HepG2 (cell line): ENCODE measurements around the gene IGFALS. TPM values are rescaled to one million over a fixed set of nuclear protein-coding genes. Genes with fewer than 3 reads are reported as not detected.

Source experiments
- ATAC-seq: fragments of 200-7000 bp; cut with Tn5 transposase; 3 replicates; pipeline ENCODE4 v1.9.1; 2020; ENCODE audit warnings: mild to moderate bottlenecking, moderate library complexity
- BruUV-seq: library from RNA; stranded (reverse); fragments of 400-500 nt; replicated peaks from 2 replicates; lab custom pipeline; 2021; lab: Mats Ljungman, UMichigan
- CTCF ChIA-PET: fragments of 300-600 bp; formaldehyde crosslinking; extraction: SDS; loops from one replicate; lab custom pipeline; 2021; ENCODE audit warnings: low total read pairs, inconsistent platforms, low intra/inter-chr PET ratio; lab: Yijun Ruan, JAX
- POLR2A ChIA-PET: fragments of 350-600 bp; sonication (Branson Sonifier 250); formaldehyde crosslinking; loops from one replicate; lab custom pipeline; 2020; ENCODE audit warnings: antibody characterized with exemption, inconsistent platforms; lab: Yijun Ruan, JAX
- DNase-seq: peaks from one replicate; pipeline ENCODE4 v3.0.0-alpha.2; 2015; ENCODE audit warnings: low spot score
- FAIRE-seq: peaks from 3 replicates; lab custom pipeline; 2011; peaks lifted over from hg19 to GRCh38; lab: Jason Lieb, UNC
- H2AFZ ChIP-seq: one replicate; pipeline ENCODE4 v1.6.1; 2011; ENCODE audit warnings: low read length, inconsistent platforms
- H3K27ac ChIP-seq: fragments of 300-600 bp; 3 replicates; pipeline ENCODE4 v1.8.0; 2011; ENCODE audit warnings: mixed run types, mild to moderate bottlenecking, mixed read lengths, low read length, inconsistent platforms; ENCODE audit not compliant: insufficient read depth; ENCODE audit errors: extremely low read length
- H3K27me3 ChIP-seq, 2 experiments: fragments of 200-600 bp in 1 of 2; 2 replicates in 1 of 2; 3 replicates in 1 of 2; pipeline versions ENCODE4 v1.6.0 to v1.8.0; 2011; ENCODE audit warnings: low read length in 2 of 2, mild to moderate bottlenecking in 2 of 2, moderate library complexity in 2 of 2, inconsistent platforms in 1 of 2; ENCODE audit not compliant: insufficient read depth in 2 of 2, control insufficient read depth in 1 of 2
- H3K36me3 ChIP-seq, 2 experiments: fragments of 200-600 bp in 1 of 2; replicated peaks in 1 of 2; 2 replicates in 1 of 2; 3 replicates in 1 of 2; pipeline versions ENCODE4 v1.5.1 to v1.8.0; 2011; ENCODE audit warnings: low read length in 2 of 2, inconsistent platforms in 1 of 2; ENCODE audit not compliant: insufficient read depth in 2 of 2, control insufficient read depth in 1 of 2
- H3K4me1 ChIP-seq: 2 replicates; pipeline ENCODE4 v1.5.1; 2012; ENCODE audit warnings: low read length, inconsistent platforms; ENCODE audit not compliant: insufficient read depth
- H3K4me2 ChIP-seq: 2 replicates; pipeline ENCODE4 v1.6.0; 2011; ENCODE audit warnings: low read depth, low read length, inconsistent platforms
- H3K4me3 ChIP-seq, 3 experiments: fragments of 200-600 bp in 1 of 3; sonication (generic), shearing (Covaris generic) in 1 of 3; replicated peaks in 1 of 3; 2 replicates each; pipeline ENCODE4 v1.5.1; 2011 to 2016; ENCODE audit warnings: low read length in 3 of 3, inconsistent platforms in 2 of 3, low read depth in 2 of 3, mild to moderate bottlenecking in 2 of 3, control low read depth in 1 of 3, mixed read lengths in 1 of 3; ENCODE audit not compliant: insufficient read depth in 1 of 3
- H3K79me2 ChIP-seq: one replicate; pipeline ENCODE4 v1.6.1; 2011; ENCODE audit warnings: low read length, inconsistent platforms; ENCODE audit not compliant: insufficient read depth
- H3K9ac ChIP-seq: 2 replicates; pipeline ENCODE4 v1.6.0; 2011; ENCODE audit warnings: mild to moderate bottlenecking, low read depth, low read length, inconsistent platforms; ENCODE audit not compliant: insufficient read depth
- H3K9me3 ChIP-seq: 2 replicates; pipeline ENCODE4 v1.5.1; 2012; ENCODE audit warnings: mild to moderate bottlenecking, low read length
- H4K20me1 ChIP-seq: 2 replicates; pipeline ENCODE4 v1.6.0; 2011; ENCODE audit warnings: inconsistent platforms, mild to moderate bottlenecking, low read length, moderate library complexity; ENCODE audit not compliant: insufficient read depth
- AKAP8 ChIP-seq: sonication (generic); formaldehyde crosslinking; IDR thresholded peaks from 2 replicates; pipeline ENCODE4 v1.5.1; 2020; ENCODE audit warnings: mild to moderate bottlenecking, missing genetic modification reagents
- GABPB1 ChIP-seq: IDR thresholded peaks from 2 replicates; pipeline ENCODE4 v1.6.1; 2016; ENCODE audit warnings: mild to moderate bottlenecking, missing genetic modification reagents, moderate library complexity, missing compliant biosample characterization
- HBP1 ChIP-seq: IDR thresholded peaks from 2 replicates; pipeline ENCODE4 v1.6.1; 2016; ENCODE audit warnings: low read depth, control low read depth
- ONECUT2 ChIP-seq: sonication (generic); formaldehyde crosslinking; IDR thresholded peaks from 2 replicates; pipeline ENCODE4 v1.4.0; 2020; ENCODE audit warnings: missing genetic modification reagents
- POLR2A ChIP-seq, 2 experiments: IDR thresholded peaks; 2 replicates each; pipeline ENCODE4 v1.6.1; 2011; ENCODE audit warnings: low read depth in 2 of 2, low read length in 2 of 2, mild to moderate bottlenecking in 1 of 2, moderate library complexity in 1 of 2; ENCODE audit not compliant: insufficient read depth in 1 of 2
- TAF15 ChIP-seq: fragments of 200-400 bp; formaldehyde crosslinking; IDR thresholded peaks from one replicate; pipeline ENCODE4 v1.6.1; 2018; ENCODE audit warnings: mild to moderate bottlenecking, low read depth, low read length; ENCODE audit not compliant: poor library complexity, severe bottlenecking
- ZFP91 ChIP-seq: sonication (generic); formaldehyde crosslinking; IDR thresholded peaks from 2 replicates; pipeline ENCODE4 v1.9.0; 2022; ENCODE audit warnings: missing genetic modification reagents, mild to moderate bottlenecking, borderline replicate concordance
- ZNF660 ChIP-seq: sonication (generic); formaldehyde crosslinking; IDR thresholded peaks from 2 replicates; pipeline ENCODE4 v1.5.1; 2020; ENCODE audit warnings: mild to moderate bottlenecking, low read depth, missing genetic modification reagents, borderline replicate concordance
- WGBS: methylation state at CpG from one replicate; pipeline ENCODE4 v1.1.6; 2017; ENCODE audit warnings: low lambda C conversion rate; 5-methylcytosine and 5-hydroxymethylcytosine counted together
- in situ Hi-C: cut with HindIII; loops from 2 replicates; pipeline ENCODE4 v1.10.0; 2017; ENCODE audit warnings: low pct_unique_long_range_greater_than_20kb; ENCODE audit not compliant: extremely low pct_ligation_motif_present
- intact Hi-C: fragments of 100-400 bp; cut with micrococcal nuclease; formaldehyde crosslinking; loops from one replicate; pipeline ENCODE4 v1.10.0; 2022; ENCODE audit not compliant: unreplicated experiment
- polyA plus RNA-seq, 8 experiments: library from polyadenylated mRNA; depleted of rRNA in 3 of 8; stranded (reverse) in 7 of 8; unstranded in 1 of 8; fragments of >200 nt; fragmentation: Illumina TruSeq in 4 of 8; extraction: Trizol in 4 of 8; gene quantifications; 2 replicates each; pipeline versions ENCODE4 v1.2.1 to v1.2.3, GENCODE V29; 2011 to 2016; ENCODE audit warnings: low read depth in 4 of 8, missing spikeins in 1 of 8, mixed read lengths in 1 of 8; ENCODE audit not compliant: insufficient read depth in 1 of 8
- total RNA-seq, 5 experiments: library from RNA; depleted of rRNA; stranded (reverse); fragments of >200 nt; fragmentation: Illumina TruSeq; extraction: Trizol; gene quantifications; 2 replicates each; pipeline ENCODE4 v1.2.3, GENCODE V29; 2016; ENCODE audit warnings: low read depth in 1 of 5

The IGFALS gene
- total and polyA plus RNA-seq, 2 of the 13 experiments (the other 11 are each of a cell fraction or from before 2014, with no cell fraction given) = 0.34 to 2.4 TPM

- no peak overlapping the region for H2AFZ ChIP-seq
- in situ Hi-C loops (no loop called here), intact Hi-C loops (no loop called here)
- POLR2A ChIA-PET = interaction anchor here (2.7 kb wide), 1 partner anchor 14 kb away, joined by 7 read pairs; the partner anchor contains the start of genes NUBP2 and SPSB3
- H4K20me1 ChIP-seq = no peaks in the 10 kb centered on the region
- no peak for DNase-seq
- H3K36me3 ChIP-seq = peaks cover 18 to 30% of the 10 kb centered on the region in 2 experiments; a peak in 4 of 5 replicates
- no peaks in the 10 kb centered on the region for H3K4me1 ChIP-seq
- H3K27ac ChIP-seq = no peak overlapping the region
- no peak overlapping the region for H3K9ac ChIP-seq
- H3K79me2 ChIP-seq = peaks cover 17% of the 10 kb centered on the region
- no peaks in the 10 kb centered on the region for H3K9me3 ChIP-seq
- TF ChIP-seq HBP1 (CRISPR knock-in tag) = no peak
- TF ChIP-seq ZNF660 = no peak
- 0 out of 2 replicates have a peak, but pooled peaks have one; percentile 7 for TF ChIP-seq AKAP8
- TF ChIP-seq TAF15 = peak; percentile 21
- peak; percentile 4; the same call in 1 of the 2 replicates for TF ChIP-seq GABPB1
- 0 out of 2 replicates have a peak, but pooled peaks have one; percentile 11 for TF ChIP-seq ZFP91 (CRISPR knock-in tag)
- no peak for TF ChIP-seq ONECUT2 (CRISPR knock-in tag)
- TF ChIP-seq POLR2A (IDR thresholded peaks at IDR 0.05; ENCODE audit: insufficient read depth in 1 of 2, low read depth in 2 of 2, low read length in 2 of 2) = peak in 1 of 2 experiments; percentile 41; a peak in 1 of 4 replicates
- no peak overlapping the region for H3K4me3 ChIP-seq
- no peak; the same call in 2 of the 3 replicates for ATAC-seq
- no TSS peak for BruUV-seq
- CTCF ChIA-PET = no interaction called here
- FAIRE-seq = no peak
- 100% methylated on average over 4 of the region's 26 CpGs for WGBS
- no peak overlapping the region for H3K4me2 ChIP-seq
- no peaks in the 10 kb centered on the region; a peak in 1 of 5 replicates for H3K27me3 ChIP-seq
Observed at GRCh38 chr16:1768767-1769401, 24.6 kb downstream of the IGFALS start.
